Liver (tissue), 9 donors: ENCODE measurements around the gene BBS7. TPM values are rescaled to one million over a fixed set of nuclear protein-coding genes. Genes with fewer than 3 reads are reported as not detected.

Source experiments
- DNase-seq: peaks from one replicate; pipeline ENCODE4 v3.0.0-alpha.2; 2017; ENCODE audit warnings: low spot score
- H3K27ac ChIP-seq, 2 donors: one replicate each; pipeline ENCODE4 v1.7.0; 2013; ENCODE audit warnings: inconsistent platforms in 2 of 2, low read length in 2 of 2, control low read depth in 1 of 2, low read depth in 1 of 2, mild to moderate bottlenecking in 1 of 2
- H3K27me3 ChIP-seq, 4 donors: one replicate each; pipeline versions ENCODE4 v1.6.1 to v1.7.0; 2013; ENCODE audit warnings: low read length in 3 of 4, inconsistent platforms in 1 of 4, mild to moderate bottlenecking in 1 of 4, moderate library complexity in 1 of 4; ENCODE audit not compliant: control insufficient read depth in 4 of 4, insufficient read depth in 4 of 4
- H3K36me3 ChIP-seq, 4 donors: one replicate each; pipeline versions ENCODE4 v1.6.1 to v1.7.0; 2013; ENCODE audit warnings: low read length in 3 of 4, mild to moderate bottlenecking in 3 of 4, low read depth in 1 of 4, moderate library complexity in 1 of 4; ENCODE audit not compliant: control insufficient read depth in 4 of 4, insufficient read depth in 3 of 4
- H3K4me1 ChIP-seq, 4 donors: one replicate each; pipeline versions ENCODE4 v1.6.1 to v1.7.0; 2013; ENCODE audit warnings: low read length in 3 of 4, mild to moderate bottlenecking in 3 of 4, moderate library complexity in 1 of 4; ENCODE audit not compliant: control insufficient read depth in 4 of 4, insufficient read depth in 4 of 4
- H3K4me3 ChIP-seq, 3 donors: one replicate each; pipeline versions ENCODE4 v1.6.1 to v1.7.0; 2013; ENCODE audit warnings: low read length in 3 of 3, control low read depth in 1 of 3, low read depth in 1 of 3, mild to moderate bottlenecking in 1 of 3
- H3K9ac ChIP-seq, 2 donors: one replicate each; pipeline ENCODE4 v1.7.0; 2013; ENCODE audit warnings: low read length in 2 of 2, mild to moderate bottlenecking in 2 of 2, moderate library complexity in 2 of 2, control low read depth in 1 of 2, low read depth in 1 of 2
- H3K9me3 ChIP-seq, 4 donors: one replicate each; pipeline versions ENCODE4 v1.6.1 to v1.7.0; 2013; ENCODE audit warnings: low read length in 3 of 4; ENCODE audit not compliant: control insufficient read depth in 4 of 4
- ATF3 ChIP-seq: IDR thresholded peaks from 2 replicates; pipeline ENCODE4 v1.6.1; 2016; ENCODE audit warnings: antibody characterized with exemption
- CTCF ChIP-seq: fragments of 150-350 bp; IDR thresholded peaks from 2 replicates; pipeline ENCODE4 v1.5.1; 2017; ENCODE audit warnings: improper control_type of control experiment, low read depth, low read length; ENCODE audit not compliant: missing input control
- EGR1 ChIP-seq, 2 donors: IDR thresholded peaks; 2 replicates each; pipeline ENCODE4 v1.6.1; 2016 to 2018; ENCODE audit warnings: antibody characterized with exemption in 2 of 2, low read depth in 2 of 2
- FOXA1 ChIP-seq: IDR thresholded peaks from 2 replicates; pipeline ENCODE4 v1.6.1; 2016; ENCODE audit warnings: antibody characterized with exemption
- FOXA2 ChIP-seq: IDR thresholded peaks from 2 replicates; pipeline ENCODE4 v1.6.1; 2016; ENCODE audit warnings: antibody characterized with exemption
- GABPA ChIP-seq, 2 donors: IDR thresholded peaks in 1 of 2; conservative IDR thresholded peaks in 1 of 2; 2 replicates each; pipeline ENCODE4 v1.6.1; 2016; ENCODE audit warnings: antibody characterized with exemption in 2 of 2, mild to moderate bottlenecking in 1 of 2, moderate library complexity in 1 of 2
- HNF4A ChIP-seq, 2 donors: conservative IDR thresholded peaks; 2 replicates each; pipeline ENCODE4 v1.6.1; 2016; ENCODE audit warnings: antibody characterized with exemption in 2 of 2, mild to moderate bottlenecking in 2 of 2
- HNF4G ChIP-seq: IDR thresholded peaks from 2 replicates; pipeline ENCODE4 v1.6.1; 2016; ENCODE audit warnings: antibody characterized with exemption
- JUND ChIP-seq, 2 donors: IDR thresholded peaks; 2 replicates each; pipeline ENCODE4 v1.6.1; 2016; ENCODE audit warnings: antibody characterized with exemption in 2 of 2
- NR2F2 ChIP-seq: IDR thresholded peaks from 2 replicates; pipeline ENCODE4 v1.6.1; 2016; ENCODE audit warnings: antibody characterized with exemption
- RAD21 ChIP-seq, 2 donors: IDR thresholded peaks; 2 replicates each; pipeline ENCODE4 v1.6.1; 2016; ENCODE audit warnings: antibody characterized with exemption in 2 of 2, mild to moderate bottlenecking in 2 of 2
- RXRA ChIP-seq, 2 donors: IDR thresholded peaks; 2 replicates each; pipeline ENCODE4 v1.6.1; 2017 to 2018; ENCODE audit warnings: antibody characterized with exemption in 2 of 2, mild to moderate bottlenecking in 1 of 2
- SP1 ChIP-seq: IDR thresholded peaks from 2 replicates; pipeline ENCODE4 v1.6.1; 2018; ENCODE audit warnings: antibody characterized with exemption, mild to moderate bottlenecking
- TAF1 ChIP-seq: conservative IDR thresholded peaks from 2 replicates; pipeline ENCODE4 v1.6.1; 2016; ENCODE audit warnings: antibody characterized with exemption, mild to moderate bottlenecking
- YY1 ChIP-seq: IDR thresholded peaks from 2 replicates; pipeline ENCODE4 v1.6.1; 2016; ENCODE audit warnings: antibody characterized with exemption, mild to moderate bottlenecking
- WGBS: extraction: QIAGEN DNeasy Blood & Tissue Kit; methylation state at CpG from one replicate; pipeline ENCODE4 v1.1.7; 2013; 5-methylcytosine and 5-hydroxymethylcytosine counted together
- polyA plus RNA-seq, 2 donors: library from polyadenylated mRNA; stranded (reverse) in 1 of 2; unstranded in 1 of 2; fragments of 200-250 nt in 1 of 2; fragments of >200 nt in 1 of 2; fragmentation: Nextera tagmentation in 1 of 2; extraction: Ambion mirVana in 1 of 2; gene quantifications; one replicate each; pipeline versions ENCODE4 v1.2.1 to v1.2.3, GENCODE V29; 2013 to 2015
- total RNA-seq, 2 donors: library from RNA; depleted of rRNA; stranded (reverse); fragments of >200 nt; gene quantifications; one replicate each; pipeline ENCODE4 v1.2.3, GENCODE V29; 2014
- TF ChIP-seq, protein P1 (sequence below): IDR thresholded peaks from 2 replicates; pipeline ENCODE4 v1.6.1; 2016; ENCODE audit warnings: antibody characterized with exemption
- TF ChIP-seq, protein P2 (sequence below): IDR thresholded peaks from 2 replicates; pipeline ENCODE4 v1.6.1; 2016; ENCODE audit warnings: antibody characterized with exemption, mild to moderate bottlenecking
- TF ChIP-seq, protein P3 (sequence below): IDR thresholded peaks from 2 replicates; pipeline ENCODE4 v1.6.1; 2016; ENCODE audit warnings: antibody characterized with exemption
- donor health status: healthy.
- donor health status: healthy.
- donor health status: healthy.
- donor health status: healthy.
- donor health status: healthy.

BBS7 gene
- total and polyA plus RNA-seq, 4 donors: 1.8 to 8.4 (median 3.1) TPM

DNA sequence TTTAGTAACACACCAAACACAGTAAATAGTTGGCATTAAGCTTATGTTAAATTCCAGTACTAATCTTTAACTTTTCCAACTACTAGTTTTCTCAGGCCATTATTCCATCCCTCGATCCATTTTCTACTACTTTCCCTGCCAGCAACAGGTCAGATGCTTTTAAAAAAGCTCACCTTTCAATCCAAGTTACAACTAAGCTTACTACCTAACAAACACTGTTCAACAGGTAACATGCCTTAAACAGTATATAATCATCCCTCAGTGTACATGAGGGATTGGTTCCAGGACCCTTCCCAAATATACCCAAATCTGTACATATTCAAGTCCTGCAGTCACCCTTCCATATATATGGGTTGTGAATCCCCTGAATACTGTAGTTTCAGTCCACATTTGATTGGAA, 52.1 kb downstream of the BBS7 start:
- H3K27me3 ChIP-seq: no peaks in the 10 kb centered on the region
- TF ChIP-seq GABPA (IDR thresholded peaks at IDR 0.05 in 1 of 2, conservative IDR thresholded peaks at IDR 0.05 in 1 of 2) (no peak), FOXA1 (no peak), FOXA2 (no peak), SP1 (no peak), YY1 (no peak), JUND (IDR thresholded peaks at IDR 0.05) (no peak), RXRA (IDR thresholded peaks at IDR 0.05) (no peak), RAD21 (IDR thresholded peaks at IDR 0.05) (no peak), HNF4G (no peak), CTCF (no peak), ATF3 (no peak)
- TF ChIP-seq, protein P1, sequence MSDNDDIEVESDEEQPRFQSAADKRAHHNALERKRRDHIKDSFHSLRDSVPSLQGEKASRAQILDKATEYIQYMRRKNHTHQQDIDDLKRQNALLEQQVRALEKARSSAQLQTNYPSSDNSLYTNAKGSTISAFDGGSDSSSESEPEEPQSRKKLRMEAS: no peak
- TF ChIP-seq, protein P2, sequence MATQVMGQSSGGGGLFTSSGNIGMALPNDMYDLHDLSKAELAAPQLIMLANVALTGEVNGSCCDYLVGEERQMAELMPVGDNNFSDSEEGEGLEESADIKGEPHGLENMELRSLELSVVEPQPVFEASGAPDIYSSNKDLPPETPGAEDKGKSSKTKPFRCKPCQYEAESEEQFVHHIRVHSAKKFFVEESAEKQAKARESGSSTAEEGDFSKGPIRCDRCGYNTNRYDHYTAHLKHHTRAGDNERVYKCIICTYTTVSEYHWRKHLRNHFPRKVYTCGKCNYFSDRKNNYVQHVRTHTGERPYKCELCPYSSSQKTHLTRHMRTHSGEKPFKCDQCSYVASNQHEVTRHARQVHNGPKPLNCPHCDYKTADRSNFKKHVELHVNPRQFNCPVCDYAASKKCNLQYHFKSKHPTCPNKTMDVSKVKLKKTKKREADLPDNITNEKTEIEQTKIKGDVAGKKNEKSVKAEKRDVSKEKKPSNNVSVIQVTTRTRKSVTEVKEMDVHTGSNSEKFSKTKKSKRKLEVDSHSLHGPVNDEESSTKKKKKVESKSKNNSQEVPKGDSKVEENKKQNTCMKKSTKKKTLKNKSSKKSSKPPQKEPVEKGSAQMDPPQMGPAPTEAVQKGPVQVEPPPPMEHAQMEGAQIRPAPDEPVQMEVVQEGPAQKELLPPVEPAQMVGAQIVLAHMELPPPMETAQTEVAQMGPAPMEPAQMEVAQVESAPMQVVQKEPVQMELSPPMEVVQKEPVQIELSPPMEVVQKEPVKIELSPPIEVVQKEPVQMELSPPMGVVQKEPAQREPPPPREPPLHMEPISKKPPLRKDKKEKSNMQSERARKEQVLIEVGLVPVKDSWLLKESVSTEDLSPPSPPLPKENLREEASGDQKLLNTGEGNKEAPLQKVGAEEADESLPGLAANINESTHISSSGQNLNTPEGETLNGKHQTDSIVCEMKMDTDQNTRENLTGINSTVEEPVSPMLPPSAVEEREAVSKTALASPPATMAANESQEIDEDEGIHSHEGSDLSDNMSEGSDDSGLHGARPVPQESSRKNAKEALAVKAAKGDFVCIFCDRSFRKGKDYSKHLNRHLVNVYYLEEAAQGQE: no peak
- 93% methylated on average over 1 of the region's 1 CpG for WGBS
- H3K36me3 ChIP-seq: peaks cover 0 to 39% (median 23%) of the 10 kb centered on the region in 4 donors
- no peaks in the 10 kb centered on the region for H3K9me3 ChIP-seq
- DNase-seq: no peak
- H3K4me3 ChIP-seq: no peak overlapping the region
- H3K27ac ChIP-seq: no peak overlapping the region
- peaks cover 2 to 5% (median 5%) of the 10 kb centered on the region in 4 donors for H3K4me1 ChIP-seq
- no peak overlapping the region for H3K9ac ChIP-seq

- H3K4me3 ChIP-seq: no peak overlapping the region
- 91% methylated on average over 1 of the region's 1 CpG for whole genome bisulfite sequencing
- H3K4me1 ChIP-seq: no peaks in the 10 kb centered on the region
- no peak overlapping the region for H3K27ac ChIP-seq
- H3K9me3 ChIP-seq: no peaks in the 10 kb centered on the region
- H3K27me3 ChIP-seq: no peaks in the 10 kb centered on the region
- no peak overlapping the region for H3K9ac ChIP-seq
- H3K36me3 ChIP-seq: peaks cover 0 to 44% (median 28%) of the 10 kb centered on the region in 4 donors
- TF ChIP-seq FOXA2 (no peak), HNF4G (no peak), EGR1 (IDR thresholded peaks at IDR 0.05; ENCODE audit: low read depth in 2 of 2) (no peak), NR2F2 (no peak), RAD21 (IDR thresholded peaks at IDR 0.05) (no peak), HNF4A (conservative IDR thresholded peaks at IDR 0.05) (no peak), FOXA1 (no peak), JUND (IDR thresholded peaks at IDR 0.05) (no peak), CTCF (no peak), RXRA (IDR thresholded peaks at IDR 0.05) (no peak), SP1 (no peak), TAF1 (no peak)
- TF ChIP-seq, protein P2: no peak
- TF ChIP-seq, protein P3, sequence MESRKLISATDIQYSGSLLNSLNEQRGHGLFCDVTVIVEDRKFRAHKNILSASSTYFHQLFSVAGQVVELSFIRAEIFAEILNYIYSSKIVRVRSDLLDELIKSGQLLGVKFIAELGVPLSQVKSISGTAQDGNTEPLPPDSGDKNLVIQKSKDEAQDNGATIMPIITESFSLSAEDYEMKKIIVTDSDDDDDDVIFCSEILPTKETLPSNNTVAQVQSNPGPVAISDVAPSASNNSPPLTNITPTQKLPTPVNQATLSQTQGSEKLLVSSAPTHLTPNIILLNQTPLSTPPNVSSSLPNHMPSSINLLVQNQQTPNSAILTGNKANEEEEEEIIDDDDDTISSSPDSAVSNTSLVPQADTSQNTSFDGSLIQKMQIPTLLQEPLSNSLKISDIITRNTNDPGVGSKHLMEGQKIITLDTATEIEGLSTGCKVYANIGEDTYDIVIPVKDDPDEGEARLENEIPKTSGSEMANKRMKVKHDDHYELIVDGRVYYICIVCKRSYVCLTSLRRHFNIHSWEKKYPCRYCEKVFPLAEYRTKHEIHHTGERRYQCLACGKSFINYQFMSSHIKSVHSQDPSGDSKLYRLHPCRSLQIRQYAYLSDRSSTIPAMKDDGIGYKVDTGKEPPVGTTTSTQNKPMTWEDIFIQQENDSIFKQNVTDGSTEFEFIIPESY: no peak
- TF ChIP-seq, protein P1: no peak
- no peak for DNase-seq
Observed at GRCh38 chr4:121817701-121818100, 52.6 kb downstream of the BBS7 start.
